Ectodermal cell (in vitro differentiated cells): Measurements from ENCODE around the gene HERC4.

Source experiments
- H3K27ac ChIP-seq: 2 replicates; pipeline ENCODE4 v1.7.0; 2013; ENCODE audit warnings: mild to moderate bottlenecking, low read depth, low read length; ENCODE audit not compliant: insufficient read depth, poor library complexity, severe bottlenecking
- H3K27me3 ChIP-seq: 2 replicates; pipeline ENCODE4 v1.7.0; 2013; ENCODE audit warnings: mild to moderate bottlenecking, low read length; ENCODE audit not compliant: insufficient read depth, control insufficient read depth, poor library complexity, severe bottlenecking
- H3K36me3 ChIP-seq: one replicate; pipeline ENCODE4 v1.7.0; 2013; ENCODE audit warnings: low read length; ENCODE audit not compliant: control insufficient read depth, insufficient read depth
- H3K4me1 ChIP-seq: one replicate; pipeline ENCODE4 v1.7.0; 2013; ENCODE audit warnings: low read length; ENCODE audit not compliant: control insufficient read depth, insufficient read depth
- H3K4me3 ChIP-seq: 2 replicates; pipeline ENCODE4 v1.7.0; 2013; ENCODE audit warnings: low read depth, low read length, control low read depth; ENCODE audit not compliant: insufficient read depth
- H3K9me3 ChIP-seq: 2 replicates; pipeline ENCODE4 v1.7.0; 2013; ENCODE audit warnings: mild to moderate bottlenecking, low read length, moderate library complexity; ENCODE audit not compliant: control insufficient read depth
- WGBS, 2 experiments: methylation state at CpG; one replicate each; pipeline ENCODE4 v1.1.7; 2013; ENCODE audit warnings: missing lambda C conversion rate in 2 of 2; 5-methylcytosine and 5-hydroxymethylcytosine counted together

Gene HERC4

GRCh38 chr10:68108653-68109052 is 33.6 kb upstream of the HERC4 start:
- H3K27me3 ChIP-seq: no peaks in the 10 kb centered on the region
- H3K4me3 ChIP-seq: no peak overlapping the region
- no peak overlapping the region for H3K27ac ChIP-seq
- WGBS, 2 experiments: 94 to 96% methylated on average over 11 of the region's 11 CpGs
- no peaks in the 10 kb centered on the region for H3K9me3 ChIP-seq
- no peaks in the 10 kb centered on the region for H3K4me1 ChIP-seq
- H3K36me3 ChIP-seq: no peaks in the 10 kb centered on the region

- Histone ChIP-seq H3K27ac (no peak overlapping the region), H3K27me3 (no peaks in the 10 kb centered on the region), H3K36me3 (no peaks in the 10 kb centered on the region), H3K9me3 (no peaks in the 10 kb centered on the region), H3K4me1 (no peaks in the 10 kb centered on the region), H3K4me3 (no peak overlapping the region)
- 94 to 97% methylated on average over 3 of the region's 3 CpGs for WGBS, 2 experiments
Measured at GRCh38 chr10:68108051-68108450, 33.0 kb upstream of the HERC4 start.

- H3K4me1 ChIP-seq: no peaks in the 10 kb centered on the region
- no peaks in the 10 kb centered on the region for H3K36me3 ChIP-seq
- H3K9me3 ChIP-seq: no peaks in the 10 kb centered on the region
- no peak overlapping the region for H3K27ac ChIP-seq
- no peaks in the 10 kb centered on the region for H3K27me3 ChIP-seq
- WGBS, 2 experiments: 100% methylated on average over 1 of the region's 1 CpG; no CpG with 5 or more reads in 1 of the 2 experiments
- no peak overlapping the region for H3K4me3 ChIP-seq
Measured at GRCh38 chr10:68107651-68108050, 32.6 kb upstream of the HERC4 start.

GRCh38 chr10:68106656-68107055 is 31.6 kb upstream of the HERC4 start:
- WGBS, 2 experiments: 85 to 88% methylated on average over 2 of the region's 3 CpGs
- no peaks in the 10 kb centered on the region for H3K4me1 ChIP-seq
- H3K36me3 ChIP-seq: no peaks in the 10 kb centered on the region
- H3K27ac ChIP-seq: no peak overlapping the region
- no peaks in the 10 kb centered on the region for H3K9me3 ChIP-seq
- H3K4me3 ChIP-seq: no peak overlapping the region
- no peaks in the 10 kb centered on the region for H3K27me3 ChIP-seq

- Histone ChIP-seq H3K27ac (no peak overlapping the region), H3K9me3 (no peaks in the 10 kb centered on the region), H3K4me1 (no peaks in the 10 kb centered on the region), H3K36me3 (no peaks in the 10 kb centered on the region), H3K4me3 (no peak overlapping the region), H3K27me3 (no peaks in the 10 kb centered on the region)
- WGBS, 2 experiments: 86 to 92% methylated on average over 3 of the region's 3 CpGs
Measured at GRCh38 chr10:68105820-68106219, 30.7 kb upstream of the HERC4 start.

- Histone ChIP-seq H3K4me3 (no peak overlapping the region), H3K36me3 (no peaks in the 10 kb centered on the region), H3K27ac (no peak overlapping the region), H3K4me1 (no peaks in the 10 kb centered on the region), H3K27me3 (no peaks in the 10 kb centered on the region), H3K9me3 (no peaks in the 10 kb centered on the region)
- WGBS, 2 experiments: 97 to 98% methylated on average over 2 to 3 of the region's 3 CpGs
Measured at GRCh38 chr10:68103901-68104300, 28.8 kb upstream of the HERC4 start.

- H3K27ac ChIP-seq: no peak overlapping the region
- no peaks in the 10 kb centered on the region for H3K36me3 ChIP-seq
- H3K9me3 ChIP-seq: no peaks in the 10 kb centered on the region
- 89 to 90% methylated on average over 4 of the region's 4 CpGs for WGBS, 2 experiments
- no peak overlapping the region for H3K4me3 ChIP-seq
- H3K4me1 ChIP-seq: no peaks in the 10 kb centered on the region
- H3K27me3 ChIP-seq: no peaks in the 10 kb centered on the region
Measured at GRCh38 chr10:68103261-68103878, 28.3 kb upstream of the HERC4 start.

- WGBS, 2 experiments: 88 to 96% methylated on average over 1 to 2 of the region's 2 CpGs
- Histone ChIP-seq H3K4me3 (no peak overlapping the region), H3K27ac (no peak overlapping the region), H3K27me3 (no peaks in the 10 kb centered on the region), H3K9me3 (no peaks in the 10 kb centered on the region), H3K4me1 (no peaks in the 10 kb centered on the region), H3K36me3 (no peaks in the 10 kb centered on the region)
Measured at GRCh38 chr10:68101066-68101465, 26.0 kb upstream of the HERC4 start.

- H3K27ac ChIP-seq: no peak overlapping the region
- WGBS, 2 experiments: 90 to 100% methylated on average over 3 of the region's 3 CpGs
- no peaks in the 10 kb centered on the region for H3K9me3 ChIP-seq
- H3K4me3 ChIP-seq: no peak overlapping the region
- no peaks in the 10 kb centered on the region for H3K36me3 ChIP-seq
- H3K27me3 ChIP-seq: no peaks in the 10 kb centered on the region
- H3K4me1 ChIP-seq: no peaks in the 10 kb centered on the region
Measured at GRCh38 chr10:68099736-68100135, 24.7 kb upstream of the HERC4 start.

- Histone ChIP-seq H3K27me3 (no peaks in the 10 kb centered on the region), H3K36me3 (no peaks in the 10 kb centered on the region), H3K9me3 (no peaks in the 10 kb centered on the region), H3K4me1 (no peaks in the 10 kb centered on the region), H3K4me3 (no peak overlapping the region), H3K27ac (no peak overlapping the region)
- 35 to 48% methylated on average over 4 of the region's 4 CpGs for WGBS, 2 experiments
Measured at GRCh38 chr10:68096913-68097516, 21.9 kb upstream of the HERC4 start.
